ENCODE measurements around the gene PTPRK.
A peak's percentile ranks its signal among the peaks of the same experiment; 100 is the strongest.

PTPRK gene

GRCh38 chr6:127976796-127977195, 543.6 kb downstream of the PTPRK start:
- DNase-seq: no peak

DNA sequence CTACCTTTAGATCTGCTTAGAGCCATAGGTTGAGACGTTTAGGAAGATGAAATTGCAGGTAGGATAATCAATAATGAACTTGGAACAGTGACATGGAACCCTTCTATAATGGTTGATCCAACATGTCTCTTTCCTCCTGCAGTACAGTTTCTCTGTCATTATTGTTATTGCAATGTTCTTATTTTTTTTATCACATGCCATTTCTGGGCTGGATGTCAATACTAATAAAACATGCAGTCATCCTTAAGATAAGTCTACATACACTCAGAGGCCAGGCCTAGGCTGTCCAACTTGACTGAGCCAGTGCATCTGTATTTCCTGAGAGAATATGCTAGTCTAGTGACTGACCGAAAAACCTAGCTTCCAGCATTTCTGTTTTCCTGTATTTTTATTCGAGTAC, 544.3 kb downstream of the PTPRK start:
- DNase-seq: no peak

DNA sequence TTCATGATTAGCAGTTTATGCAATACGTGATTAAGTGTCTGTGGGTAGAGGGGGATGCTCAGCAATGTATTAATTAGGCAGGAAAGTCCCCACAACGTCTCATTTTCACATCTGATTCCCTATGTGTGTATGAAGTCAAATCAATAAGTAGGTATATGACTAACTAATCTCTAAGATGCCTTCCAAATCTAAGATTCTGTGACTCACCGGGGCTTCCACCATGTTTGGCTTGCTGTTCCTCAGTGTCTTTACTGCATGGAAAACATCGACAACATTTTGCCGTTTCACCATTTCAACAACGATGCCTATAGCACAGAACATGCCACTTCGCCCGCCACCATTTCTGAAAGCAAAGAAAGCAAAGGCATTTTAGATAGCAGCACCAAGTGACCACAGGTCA, 547.6 kb downstream of the PTPRK start:
- DNase-seq: no peak

DNA sequence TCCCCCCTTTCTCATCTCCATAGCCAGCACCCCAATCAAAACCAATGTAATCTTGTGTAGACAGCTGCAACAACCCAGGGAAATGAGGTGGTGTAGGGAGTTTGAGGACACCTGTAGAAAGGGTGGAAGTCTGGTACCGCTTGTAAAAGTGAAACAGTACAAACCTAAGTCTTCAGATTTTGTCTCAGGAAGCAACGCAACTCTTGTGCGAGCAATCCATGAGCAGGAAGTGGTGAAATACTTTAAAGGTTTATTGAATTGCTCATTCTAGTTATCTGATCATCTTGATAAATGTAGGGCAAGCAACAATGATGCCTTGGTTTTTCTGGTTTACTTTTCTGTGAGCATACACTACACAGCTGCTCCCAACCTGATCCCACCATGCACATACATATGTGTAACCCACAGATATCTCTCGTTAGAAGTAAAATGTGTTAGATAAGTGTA, 548.4 kb downstream of the PTPRK start:
- peak; percentile 81 for DNase-seq

DNA sequence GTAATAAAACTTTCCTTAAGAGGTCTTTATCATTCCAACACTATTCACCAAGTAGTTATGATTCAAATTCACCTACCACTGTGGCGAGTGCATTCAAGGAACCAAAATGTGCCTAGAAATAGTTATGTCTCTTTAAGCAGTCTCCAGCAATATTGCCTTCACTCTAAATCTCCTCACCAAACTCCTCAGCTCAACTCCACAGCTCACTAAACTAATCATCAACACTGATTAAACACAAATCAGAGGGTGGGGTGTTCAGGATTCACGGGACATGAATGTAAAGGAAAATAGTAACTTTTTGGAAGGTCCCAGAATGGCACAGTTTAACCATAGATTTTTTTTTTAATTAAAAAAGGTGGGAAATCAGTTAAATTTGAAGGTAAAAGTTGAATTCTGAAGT, 549.0 kb downstream of the PTPRK start:
- DNase-seq: no peak

- no peak for DNase-seq
Observed at GRCh38 chr6:127969701-127970100, 550.7 kb downstream of the PTPRK start.

DNA sequence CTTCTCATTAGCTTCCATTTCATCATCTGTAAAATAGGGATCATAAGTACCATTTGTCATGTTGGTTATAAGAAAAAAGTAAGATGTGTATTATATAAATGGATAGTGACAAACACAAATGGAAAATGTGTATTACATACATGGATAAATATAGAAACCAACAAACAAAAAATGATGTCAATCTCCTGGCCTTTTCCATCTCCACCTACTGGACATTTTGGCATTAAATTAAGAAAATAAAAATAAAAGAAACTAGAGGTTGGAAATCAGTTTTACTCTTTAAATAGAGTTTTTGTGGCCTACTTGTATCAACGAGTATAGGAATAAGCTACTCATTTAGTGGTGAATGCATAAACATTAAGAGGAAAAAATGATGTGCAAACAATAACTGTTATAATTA, 552.0 kb downstream of the PTPRK start:
- DNase-seq: no peak

GRCh38 chr6:127967708-127968107, 552.7 kb downstream of the PTPRK start:
- no peak for DNase-seq

DNA sequence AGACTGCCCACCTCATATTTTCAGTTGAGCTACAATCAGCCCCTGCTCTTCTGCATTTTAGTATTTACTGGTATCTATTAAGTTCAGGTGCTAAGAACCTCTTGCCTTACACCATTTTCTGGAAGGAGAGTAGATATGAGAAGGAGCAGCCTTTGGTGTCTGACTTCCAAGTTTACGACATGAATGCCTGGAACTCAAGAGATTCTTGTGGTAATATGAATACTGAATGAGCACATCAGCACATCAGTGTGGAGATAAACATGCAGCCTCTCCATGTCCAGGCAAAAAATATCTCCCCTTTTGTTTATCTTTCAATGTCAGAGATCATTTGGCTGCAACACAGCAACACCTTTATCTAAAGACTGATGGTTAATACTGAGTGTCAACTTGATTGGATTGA, 553.8 kb downstream of the PTPRK start:
- DNase-seq: no peak

GRCh38 chr6:127963495-127963894, 556.9 kb downstream of the PTPRK start:
- DNase-seq: no peak

DNA sequence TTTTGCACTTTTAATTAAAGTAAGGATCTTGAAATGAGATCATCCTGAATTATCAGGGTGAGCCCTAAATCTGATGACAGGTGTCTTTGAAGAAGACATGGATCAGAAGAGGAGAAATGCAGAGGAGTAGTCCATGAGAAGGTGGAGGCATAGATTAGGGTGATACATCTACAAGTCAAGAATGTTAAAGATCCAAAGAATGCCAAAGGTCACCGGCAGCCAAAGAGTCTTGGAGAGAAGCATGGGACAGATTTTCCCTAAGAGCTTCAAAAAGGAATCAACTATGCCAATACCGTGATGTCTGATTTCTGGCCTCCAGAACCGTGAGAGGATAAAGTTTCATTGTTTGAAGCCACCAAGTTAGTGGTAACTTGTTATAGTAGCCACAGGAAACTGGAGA, 560.5 kb downstream of the PTPRK start:
- no peak for DNase-seq

GRCh38 chr6:127956956-127957355, 563.4 kb downstream of the PTPRK start:
- DNase-seq: no peak

DNA sequence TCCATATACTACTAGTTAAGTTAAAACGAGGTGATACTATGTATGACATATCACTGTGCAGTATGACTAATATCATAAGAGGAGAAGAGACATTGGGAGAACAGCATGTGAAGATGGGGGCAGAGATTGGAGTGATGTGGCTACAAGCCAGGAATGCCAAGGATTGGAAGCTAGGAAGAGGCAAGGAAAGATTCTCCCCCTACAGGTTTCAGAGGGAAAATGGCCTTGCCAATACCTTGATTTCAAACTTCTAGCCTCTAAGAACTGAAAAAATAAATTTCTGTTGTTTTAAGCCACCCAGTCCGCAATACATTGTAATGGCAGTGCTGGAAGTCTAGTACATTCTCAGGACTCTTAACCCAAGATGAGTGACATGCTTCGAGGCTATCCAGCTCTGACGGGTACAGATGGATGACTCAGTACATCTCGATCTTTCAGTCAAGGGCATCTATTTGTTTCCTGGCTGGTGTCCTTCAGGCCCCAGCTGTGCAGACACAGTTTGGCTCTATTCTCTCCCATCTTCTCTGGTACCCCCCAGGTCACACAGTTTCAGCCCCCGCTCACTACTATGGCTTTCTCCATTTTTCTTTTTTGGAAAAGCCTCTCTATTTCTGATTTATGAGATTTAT, 564.0 kb downstream of the PTPRK start:
- DNase-seq: no peak

DNA sequence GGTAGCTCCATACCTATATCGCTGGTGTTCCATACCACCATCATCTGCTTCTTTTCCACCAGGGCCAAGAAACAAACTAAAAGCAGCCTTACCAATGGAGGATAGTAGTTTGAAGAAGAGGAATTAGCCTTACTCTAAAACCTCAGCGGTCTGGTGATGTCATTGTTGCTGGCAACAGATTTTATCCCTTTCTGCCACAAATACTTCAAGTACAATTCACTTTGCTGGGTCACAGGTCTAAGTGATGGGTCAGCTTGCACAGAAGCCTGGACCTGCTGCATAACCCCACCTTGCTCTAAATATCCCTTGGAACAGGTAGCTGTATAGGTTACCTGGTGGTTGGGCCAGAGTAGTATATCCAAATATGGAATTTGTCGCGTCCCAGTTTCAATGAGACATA, 566.3 kb downstream of the PTPRK start:
- DNase-seq: no peak

DNA sequence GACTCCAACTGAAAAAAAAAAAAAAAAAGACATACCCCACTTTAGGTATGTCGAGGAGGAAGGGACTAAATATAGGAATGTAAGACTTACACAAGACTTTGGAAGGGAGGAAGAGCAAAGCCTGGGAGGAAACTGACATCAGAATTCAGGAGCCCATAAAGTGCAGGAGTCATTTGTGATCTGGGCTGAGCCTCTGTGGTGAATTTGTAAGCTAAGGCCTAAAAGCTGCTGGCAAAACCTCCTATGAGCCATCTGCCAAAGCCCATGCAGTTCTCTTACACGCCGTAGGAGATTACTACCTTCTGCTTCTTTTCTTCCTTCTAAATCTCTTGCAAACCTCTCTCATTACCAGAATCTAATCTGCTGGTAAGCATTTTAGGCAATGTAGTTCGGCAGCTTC, 567.6 kb downstream of the PTPRK start:
- DNase-seq: no peak

- DNase-seq: no peak
Observed at GRCh38 chr6:127952176-127952575, 568.2 kb downstream of the PTPRK start.

DNA sequence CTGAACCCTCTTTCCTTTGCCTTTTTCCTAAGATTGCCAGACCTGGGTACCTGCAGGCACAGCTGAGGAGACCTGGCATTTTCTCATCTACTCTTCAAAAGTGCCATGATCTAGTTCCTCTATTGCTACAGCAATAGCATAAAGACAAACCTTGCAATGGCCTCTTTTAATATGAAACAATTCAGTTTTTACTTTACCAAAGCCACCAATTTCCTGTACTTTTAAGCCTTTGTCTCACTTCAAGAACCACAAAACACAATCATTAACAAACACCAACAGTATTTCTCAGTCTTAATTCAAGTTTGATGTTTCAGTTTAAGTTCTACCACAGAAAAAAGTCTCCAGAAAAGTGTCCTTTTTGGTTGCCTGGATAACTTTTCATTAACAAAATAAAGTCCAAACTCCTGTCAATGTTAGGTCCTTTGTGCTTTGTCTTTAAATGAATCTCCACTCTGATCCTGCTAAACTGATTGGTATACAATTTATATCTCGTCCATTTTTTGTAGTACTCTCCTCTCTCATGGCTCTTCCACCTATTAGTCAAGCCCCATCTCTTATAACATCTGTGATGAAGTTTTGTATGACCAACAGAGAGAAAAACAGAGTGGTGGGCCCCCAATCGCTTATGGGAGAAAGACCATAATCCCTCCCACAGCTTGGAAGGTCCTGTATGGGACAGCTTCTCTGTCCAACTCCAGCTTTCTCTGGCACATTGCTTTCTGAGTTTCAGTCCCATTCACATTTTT, 569.1 kb downstream of the PTPRK start:
- peak; percentile 58 for DNase-seq

DNA sequence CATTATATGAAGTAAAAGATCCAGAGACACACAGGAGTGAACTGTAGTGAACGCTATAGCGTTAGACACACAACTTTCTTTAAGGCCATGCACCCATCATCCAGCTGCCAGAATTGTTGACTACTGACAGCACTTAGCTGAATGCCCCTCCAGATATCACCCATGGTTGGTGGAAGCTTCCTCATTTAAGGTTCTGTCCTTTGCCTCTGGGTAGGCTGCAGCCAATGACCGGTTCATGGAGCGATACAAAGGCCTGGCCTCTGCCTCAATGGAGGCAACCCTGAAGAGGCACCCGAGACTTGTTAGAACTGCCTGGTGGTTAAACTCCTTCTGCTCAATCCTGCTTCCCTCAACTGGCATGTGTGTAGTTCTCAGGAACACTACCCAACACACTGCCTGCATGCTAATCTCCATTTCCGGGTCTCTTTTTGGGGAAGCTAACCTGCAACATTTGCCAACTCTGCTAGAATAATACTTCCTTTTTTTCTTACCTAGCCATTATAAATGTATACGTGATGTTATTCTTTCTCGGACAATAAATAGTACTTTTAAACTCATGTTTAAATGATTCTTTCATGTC, 569.7 kb downstream of the PTPRK start:
- DNase-seq: no peak

DNA sequence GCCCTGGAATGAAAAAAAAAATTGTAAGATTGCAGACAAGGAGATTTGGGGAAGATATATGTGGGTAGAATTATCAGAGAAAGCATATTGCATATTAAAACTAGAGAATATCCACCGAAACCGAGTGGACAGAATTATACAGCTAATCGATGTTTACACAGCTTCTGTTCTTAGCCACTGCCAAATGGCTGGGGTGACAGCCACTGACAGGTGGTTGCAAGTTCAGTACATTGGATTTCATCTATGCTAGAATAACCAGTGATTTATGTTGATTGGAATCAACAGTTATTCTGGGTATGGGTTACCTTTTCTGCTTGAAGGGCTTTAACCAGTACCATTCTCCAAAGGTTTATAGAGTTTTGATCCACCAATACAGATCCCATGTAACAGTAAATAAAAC, 571.1 kb downstream of the PTPRK start:
- no peak for DNase-seq

DNA sequence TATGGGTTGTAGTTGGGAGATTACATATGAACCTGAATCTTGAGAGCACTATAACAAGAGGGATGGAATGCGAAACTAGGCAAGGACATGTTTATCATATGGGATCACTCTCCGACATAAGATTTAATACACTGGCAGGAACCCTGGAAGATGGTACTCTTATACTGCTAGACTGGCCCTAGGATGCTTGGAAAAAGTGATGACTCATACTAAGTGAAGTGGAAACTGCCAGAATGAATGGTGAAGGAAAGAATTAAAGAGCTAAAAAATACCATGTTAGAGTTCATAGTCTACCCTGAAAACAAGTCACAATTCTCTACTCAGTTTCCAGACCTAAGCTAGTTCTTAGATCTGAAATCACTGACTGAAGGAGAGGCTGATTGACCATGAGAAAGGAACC, 574.0 kb downstream of the PTPRK start:
- no peak for DNase-seq

DNA sequence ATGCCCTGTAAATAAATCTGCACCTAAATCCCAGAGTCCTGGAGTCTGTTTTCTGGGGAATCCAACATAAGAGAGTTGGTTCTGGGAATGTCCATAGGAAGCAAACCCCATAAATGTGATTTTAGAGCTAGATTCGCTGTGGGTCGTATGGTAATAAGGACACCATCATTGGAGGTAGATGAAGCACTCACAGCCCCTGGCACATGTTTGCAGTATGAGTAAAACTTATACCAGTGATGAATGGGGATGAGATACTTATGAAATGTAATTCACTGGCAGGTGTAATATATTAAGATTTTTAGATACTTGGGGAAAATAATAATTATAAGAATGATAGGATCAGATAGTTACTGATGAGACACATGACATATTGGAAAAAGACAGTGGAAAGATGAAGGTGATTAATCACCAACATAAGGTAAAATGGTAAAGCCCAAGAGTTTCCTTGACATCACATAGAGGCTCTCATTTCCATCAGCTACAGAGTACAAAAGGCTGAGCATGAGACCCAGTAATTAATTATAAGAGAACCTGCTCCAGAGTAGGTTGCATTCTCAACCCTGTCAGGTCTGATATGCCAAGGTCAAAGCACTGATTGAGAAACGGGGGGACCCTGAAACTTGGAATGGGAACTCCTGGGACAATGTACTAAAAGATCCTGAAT, 574.8 kb downstream of the PTPRK start:
- DNase-seq: no peak

DNA sequence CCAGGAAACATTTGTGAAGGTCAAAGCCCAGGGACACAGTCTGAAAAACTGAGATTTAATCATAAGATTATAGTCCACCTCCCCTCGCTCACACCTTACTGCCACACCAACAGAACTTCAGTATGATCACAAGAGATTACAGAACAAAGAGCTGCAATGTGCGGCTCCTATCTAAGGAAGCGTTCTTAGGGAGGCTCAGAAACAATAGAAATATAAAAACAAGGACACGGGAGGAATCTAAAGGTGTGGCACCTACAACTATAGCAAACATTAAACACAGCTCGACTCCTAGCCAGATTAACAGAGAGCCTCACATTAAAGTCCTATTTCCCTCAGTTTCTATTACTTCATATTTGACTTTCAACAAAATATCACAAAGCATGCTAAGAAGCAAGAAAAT, 579.2 kb downstream of the PTPRK start:
- no peak for DNase-seq

- DNase-seq: no peak
Observed at GRCh38 chr6:127939442-127940066, 580.8 kb downstream of the PTPRK start.

Data from CD4-positive, alpha-beta T cell treated with Interleukin-10 for 1 hour (primary cell).